PC-3 (cell line): ENCODE results near the gene CLDN19. TPM values are rescaled to one million over a fixed set of nuclear protein-coding genes. Genes with fewer than 3 reads are reported as not detected.

Source experiments
- ATAC-seq: fragments of 200-7000 bp; cut with Tn5 transposase; 2 replicates; pipeline ENCODE4 v1.9.1; 2020; ENCODE audit warnings: mild to moderate bottlenecking, moderate library complexity
- BruUV-seq: library from RNA; stranded (reverse); fragments of 400-500 nt; replicated peaks from 2 replicates; lab custom pipeline; 2021; lab: Mats Ljungman, UMichigan
- CTCF ChIA-PET: fragments of 300-600 bp; sonication (Branson Sonifier 250); formaldehyde crosslinking; loops from one replicate; lab custom pipeline; 2022; ENCODE audit warnings: antibody characterized with exemption; lab: Charles Lee
- POLR2A ChIA-PET: fragments of 300-600 bp; sonication (Branson Sonifier 250); formaldehyde crosslinking; loops from one replicate; lab custom pipeline; 2022; ENCODE audit warnings: antibody characterized with exemption; ENCODE audit not compliant: unreplicated experiment; lab: Charles Lee
- DNase-seq: peaks from one replicate; pipeline ENCODE4 v3.0.0-alpha.2; 2015
- H2AFZ ChIP-seq: fragments of 300-600 bp; sonication (generic); 2 replicates; pipeline ENCODE4 v1.6.0; 2016; ENCODE audit warnings: antibody characterized with exemption, low read length
- H3F3A ChIP-seq: fragments of 300-600 bp; sonication (generic); one replicate; pipeline ENCODE4 v1.6.0; 2017; ENCODE audit warnings: antibody characterized with exemption, low read length, control low read depth, mild to moderate bottlenecking; ENCODE audit not compliant: unreplicated experiment
- H3K27ac ChIP-seq: fragments of 300-600 bp; sonication (generic); 2 replicates; pipeline ENCODE4 v1.5.1; 2016; ENCODE audit warnings: mild to moderate bottlenecking, low read length
- H3K27me3 ChIP-seq: fragments of 300-600 bp; sonication (generic); 2 replicates; pipeline ENCODE4 v1.6.1; 2016; ENCODE audit warnings: low read length, mixed read lengths
- H3K36me3 ChIP-seq: fragments of 300-600 bp; sonication (generic); 2 replicates; pipeline ENCODE4 v1.6.1; 2016; ENCODE audit warnings: low read depth, mixed run types, low read length, mixed read lengths
- H3K4me1 ChIP-seq: fragments of 300-600 bp; sonication (generic); 2 replicates; pipeline ENCODE4 v1.5.1; 2016; ENCODE audit warnings: low read length; ENCODE audit not compliant: insufficient read depth
- H3K4me2 ChIP-seq: fragments of 300-600 bp; sonication (generic); 2 replicates; pipeline ENCODE4 v1.6.0; 2016; ENCODE audit warnings: low read length
- H3K4me3 ChIP-seq: fragments of 300-600 bp; sonication (generic); 2 replicates; pipeline ENCODE4 v1.5.1; 2016; ENCODE audit warnings: mild to moderate bottlenecking, low read length, mixed read lengths
- H3K79me2 ChIP-seq: fragments of 300-600 bp; sonication (generic); 2 replicates; pipeline ENCODE4 v1.6.1; 2017; ENCODE audit warnings: low read length, mixed read lengths
- H3K9ac ChIP-seq: fragments of 300-600 bp; sonication (generic); 2 replicates; pipeline ENCODE4 v1.6.0; 2016; ENCODE audit warnings: mild to moderate bottlenecking, low read length
- H3K9me2 ChIP-seq: fragments of 300-600 bp; sonication (generic); replicated peaks from 2 replicates; pipeline ENCODE4 v1.6.1; 2016; ENCODE audit warnings: mixed run types, low read length, mixed read lengths
- H3K9me3 ChIP-seq: fragments of 300-600 bp; sonication (generic); 2 replicates; pipeline ENCODE4 v1.6.1; 2016; ENCODE audit warnings: low read length, mixed read lengths
- H4K20me1 ChIP-seq: fragments of 300-600 bp; sonication (generic); 2 replicates; pipeline ENCODE4 v1.6.1; 2016; ENCODE audit warnings: low read length, mixed read lengths
- EZH2 ChIP-seq: fragments of 300-600 bp; sonication (generic); IDR thresholded peaks from one replicate; pipeline ENCODE4 v1.6.1; 2017; ENCODE audit warnings: antibody characterized with exemption, mild to moderate bottlenecking, low read length; ENCODE audit not compliant: unreplicated experiment
- EZH2phosphoT487 ChIP-seq: fragments of 300-600 bp; sonication (generic); IDR thresholded peaks from 2 replicates; pipeline ENCODE4 v1.6.1; 2018; ENCODE audit warnings: mild to moderate bottlenecking, antibody characterized with exemption, low read length, borderline replicate concordance
- intact Hi-C: fragments of 100-400 bp; cut with micrococcal nuclease; formaldehyde crosslinking; loops from 2 replicates; pipeline ENCODE4 v1.9.0; 2023
- total RNA-seq: library from RNA; depleted of rRNA; stranded (reverse); fragments of >200 nt; gene quantifications from 2 replicates; pipeline ENCODE4 v1.2.3, GENCODE V29; 2014
- TF ChIP-seq, protein P1 (sequence below): fragments of 300-600 bp; sonication (generic); conservative IDR thresholded peaks from 2 replicates; pipeline ENCODE4 v1.5.1; 2017; ENCODE audit warnings: antibody characterized with exemption, low read depth, mild to moderate bottlenecking, low read length

Gene CLDN19
- total RNA-seq, 1 experiment from 2014 or later = not detected

DNA sequence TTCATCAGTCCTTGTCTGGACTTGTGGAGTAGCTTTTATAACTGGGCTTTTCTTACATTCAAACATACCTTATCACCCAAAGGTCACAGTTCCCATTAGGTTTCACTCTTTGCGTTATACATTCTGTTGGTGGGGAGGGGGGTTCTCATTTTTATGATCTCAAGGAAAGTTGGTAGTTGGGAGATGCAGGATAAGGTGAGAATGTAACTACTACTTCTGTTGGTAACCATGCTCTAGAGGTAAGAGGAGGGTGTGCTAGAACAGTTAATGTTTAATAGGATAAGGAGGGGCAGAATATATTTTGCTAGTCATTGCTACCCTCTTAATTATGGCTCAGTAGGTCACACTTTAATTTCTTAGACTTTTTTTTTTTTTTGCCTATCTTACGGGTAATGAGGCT is 47.1 kb downstream of the CLDN19 start:
- peaks cover 86% of the 10 kb centered on the region for H4K20me1 ChIP-seq
- intact Hi-C loops = no loop called here
- no peak for TF ChIP-seq EZH2
- TF ChIP-seq, protein P1, sequence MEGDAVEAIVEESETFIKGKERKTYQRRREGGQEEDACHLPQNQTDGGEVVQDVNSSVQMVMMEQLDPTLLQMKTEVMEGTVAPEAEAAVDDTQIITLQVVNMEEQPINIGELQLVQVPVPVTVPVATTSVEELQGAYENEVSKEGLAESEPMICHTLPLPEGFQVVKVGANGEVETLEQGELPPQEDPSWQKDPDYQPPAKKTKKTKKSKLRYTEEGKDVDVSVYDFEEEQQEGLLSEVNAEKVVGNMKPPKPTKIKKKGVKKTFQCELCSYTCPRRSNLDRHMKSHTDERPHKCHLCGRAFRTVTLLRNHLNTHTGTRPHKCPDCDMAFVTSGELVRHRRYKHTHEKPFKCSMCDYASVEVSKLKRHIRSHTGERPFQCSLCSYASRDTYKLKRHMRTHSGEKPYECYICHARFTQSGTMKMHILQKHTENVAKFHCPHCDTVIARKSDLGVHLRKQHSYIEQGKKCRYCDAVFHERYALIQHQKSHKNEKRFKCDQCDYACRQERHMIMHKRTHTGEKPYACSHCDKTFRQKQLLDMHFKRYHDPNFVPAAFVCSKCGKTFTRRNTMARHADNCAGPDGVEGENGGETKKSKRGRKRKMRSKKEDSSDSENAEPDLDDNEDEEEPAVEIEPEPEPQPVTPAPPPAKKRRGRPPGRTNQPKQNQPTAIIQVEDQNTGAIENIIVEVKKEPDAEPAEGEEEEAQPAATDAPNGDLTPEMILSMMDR = no peak
- TF ChIP-seq EZH2phosphoT487 = no peak
- H3F3A ChIP-seq = no peaks in the 10 kb centered on the region
- no peaks in the 10 kb centered on the region for H3K9me3 ChIP-seq
- H3K9me2 ChIP-seq = no peaks in the 10 kb centered on the region
- H3K4me1 ChIP-seq = peaks cover 32% of the 10 kb centered on the region
- no peaks in the 10 kb centered on the region for H3K27me3 ChIP-seq
- ChIA-PET CTCF (interaction anchor here (0.6 kb wide), 1 partner anchor 111 kb away, joined by 4 read pairs; no protein-coding TSS in a partner anchor), POLR2A (no interaction called here)
- H3K9ac ChIP-seq = no peak overlapping the region
- peaks cover 98% of the 10 kb centered on the region for H3K79me2 ChIP-seq
- no peak for DNase-seq
- H3K4me3 ChIP-seq = no peak overlapping the region
- no peak for ATAC-seq
- no peak overlapping the region for H3K27ac ChIP-seq
- peak overlapping the region; percentile 37; the same call in 1 of the 2 replicates for H3K4me2 ChIP-seq
- no TSS peak for BruUV-seq
- peaks cover 80% of the 10 kb centered on the region for H3K36me3 ChIP-seq
- no peak overlapping the region for H2AFZ ChIP-seq

DNA sequence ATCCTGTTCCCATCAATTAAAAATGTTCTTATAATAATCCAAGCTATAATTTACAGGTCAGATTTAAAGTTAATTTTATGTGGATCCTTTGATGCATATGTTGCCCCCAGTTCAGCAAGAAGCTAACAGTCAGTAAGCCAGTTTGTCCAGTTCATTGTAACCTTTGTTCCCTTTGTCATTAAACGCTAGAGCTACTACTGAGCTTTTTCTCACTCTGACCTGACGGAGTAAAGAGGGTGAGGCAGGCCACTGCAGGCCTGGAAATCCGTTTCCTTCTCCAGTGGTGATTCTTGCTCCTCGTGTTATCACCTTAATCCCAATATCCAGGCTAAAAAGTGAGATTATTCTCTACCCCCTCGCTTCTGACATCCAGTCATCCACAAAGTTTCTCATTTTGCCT is 47.6 kb downstream of the CLDN19 start:
- Histone ChIP-seq H3K36me3 (peaks cover 80% of the 10 kb centered on the region), H3K9me3 (no peaks in the 10 kb centered on the region), H3K4me1 (peaks cover 36% of the 10 kb centered on the region), H3K4me3 (no peak overlapping the region), H3K79me2 (peaks cover 98% of the 10 kb centered on the region), H3K9ac (no peak overlapping the region), H2AFZ (no peak overlapping the region), H3K27me3 (no peaks in the 10 kb centered on the region), H3K4me2 (peak overlapping the region; percentile 37; the same call in 1 of the 2 replicates), H3K27ac (no peak overlapping the region), H4K20me1 (peaks cover 90% of the 10 kb centered on the region), H3F3A (no peaks in the 10 kb centered on the region), H3K9me2 (no peaks in the 10 kb centered on the region)
- TF ChIP-seq, protein P1 = no peak
- TF ChIP-seq EZH2 (no peak), EZH2phosphoT487 (no peak)
- CTCF ChIA-PET = interaction anchor here (0.6 kb wide), 1 partner anchor 111 kb away, joined by 4 read pairs; no protein-coding TSS in a partner anchor
- POLR2A ChIA-PET = no interaction called here
- ATAC-seq = no peak
- intact Hi-C loops = no loop called here
- no TSS peak for BruUV-seq
- DNase-seq = peak; percentile 22

DNA sequence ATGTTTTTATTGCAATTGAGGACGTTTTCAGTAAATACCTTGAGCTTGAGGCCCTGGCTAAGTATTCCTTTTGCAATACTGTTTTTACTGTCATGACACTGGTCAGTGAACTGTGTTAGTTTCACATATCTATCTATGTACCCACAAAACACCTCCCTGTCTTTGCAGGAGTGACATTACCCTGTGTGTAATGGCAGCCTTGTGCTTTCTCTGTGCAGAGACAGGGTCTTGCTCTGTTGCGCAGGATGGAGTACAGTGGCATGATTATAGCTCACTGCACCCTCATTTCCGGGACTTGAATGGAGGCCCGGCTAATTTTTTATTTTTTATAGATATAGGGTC is 48.9 kb downstream of the CLDN19 start:
- BruUV-seq = no TSS peak
- H3K79me2 ChIP-seq = peaks cover 100% of the 10 kb centered on the region
- peaks cover 78% of the 10 kb centered on the region for H3K36me3 ChIP-seq
- H3K4me2 ChIP-seq = no peak overlapping the region
- no peaks in the 10 kb centered on the region for H3K27me3 ChIP-seq
- H3K27ac ChIP-seq = no peak overlapping the region
- peaks cover 45% of the 10 kb centered on the region for H3K4me1 ChIP-seq
- H3K9me3 ChIP-seq = no peaks in the 10 kb centered on the region
- DNase-seq (no peak), ATAC-seq (no peak)
- H3K4me3 ChIP-seq = no peak overlapping the region
- ChIA-PET POLR2A (no interaction called here), CTCF (no interaction called here)
- H3K9ac ChIP-seq = no peak overlapping the region
- no peaks in the 10 kb centered on the region for H3K9me2 ChIP-seq
- no peak for TF ChIP-seq EZH2phosphoT487
- no peak for TF ChIP-seq EZH2
- TF ChIP-seq, protein P1 = no peak
- H2AFZ ChIP-seq = no peak overlapping the region
- no peaks in the 10 kb centered on the region for H3F3A ChIP-seq
- peaks cover 100% of the 10 kb centered on the region for H4K20me1 ChIP-seq
- intact Hi-C loops = no loop called here
